Peyer's patch (tissue), 4 donors: ENCODE data around the gene ZKSCAN2.
A peak's percentile ranks its signal among the peaks of the same experiment; 100 is the strongest.

Experiments
- POLR2A ChIP-seq, 2 donors: fragments of 450-650 bp; IDR thresholded peaks; one replicate each; pipeline ENCODE4 v1.5.1; 2017; ENCODE audit warnings: antibody characterized with exemption in 2 of 2, mild to moderate bottlenecking in 2 of 2, moderate library complexity in 2 of 2
- TF ChIP-seq, protein P1 (sequence below), 6 experiments: fragments of 450-650 bp in 4 of 6; fragments of 200-600 bp in 2 of 6; sonication (generic) in 1 of 6; IDR thresholded peaks; one replicate each; pipeline ENCODE4 v1.5.1; 2017 to 2019; ENCODE audit warnings: antibody characterized with exemption in 6 of 6, mild to moderate bottlenecking in 3 of 6, moderate library complexity in 1 of 6

DNA sequence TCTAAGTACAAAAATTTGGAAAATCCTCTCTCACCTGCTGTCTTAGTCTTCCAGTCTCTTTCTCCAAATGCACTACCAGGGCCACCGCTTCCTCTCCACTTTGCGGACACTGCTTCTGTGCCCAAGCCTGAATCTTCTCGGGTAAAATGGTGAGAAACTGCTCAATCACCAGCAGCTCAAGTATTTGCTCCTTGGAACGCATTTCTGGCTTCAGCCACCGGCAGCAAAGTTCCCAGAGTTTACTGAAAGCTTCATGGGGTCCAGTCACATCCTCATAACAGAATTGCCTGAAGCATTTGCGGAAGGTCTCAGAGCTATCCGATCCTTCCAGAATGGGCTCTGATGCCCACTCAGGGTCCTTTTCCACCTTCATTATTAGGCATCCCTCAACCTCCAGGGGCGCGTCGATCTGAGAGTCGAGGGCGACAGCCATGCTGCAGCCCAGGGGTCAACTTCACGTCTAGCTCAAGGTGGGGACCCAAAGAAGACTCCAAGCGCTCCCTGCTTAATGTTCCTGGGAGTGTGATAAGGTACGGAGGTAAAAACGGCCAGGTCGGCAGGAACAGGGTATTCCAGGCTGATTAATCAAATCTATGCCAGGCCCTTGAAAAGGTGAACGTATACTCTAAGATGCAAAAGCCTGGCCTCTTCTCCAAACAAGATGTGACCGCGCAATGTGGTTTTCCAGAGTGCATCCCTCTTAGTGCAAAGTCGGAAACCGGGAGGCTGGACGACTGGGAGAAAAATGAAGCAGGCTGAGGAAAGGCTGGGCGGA, 763 bp downstream of the ZKSCAN2 start:
- TF ChIP-seq, protein P1, sequence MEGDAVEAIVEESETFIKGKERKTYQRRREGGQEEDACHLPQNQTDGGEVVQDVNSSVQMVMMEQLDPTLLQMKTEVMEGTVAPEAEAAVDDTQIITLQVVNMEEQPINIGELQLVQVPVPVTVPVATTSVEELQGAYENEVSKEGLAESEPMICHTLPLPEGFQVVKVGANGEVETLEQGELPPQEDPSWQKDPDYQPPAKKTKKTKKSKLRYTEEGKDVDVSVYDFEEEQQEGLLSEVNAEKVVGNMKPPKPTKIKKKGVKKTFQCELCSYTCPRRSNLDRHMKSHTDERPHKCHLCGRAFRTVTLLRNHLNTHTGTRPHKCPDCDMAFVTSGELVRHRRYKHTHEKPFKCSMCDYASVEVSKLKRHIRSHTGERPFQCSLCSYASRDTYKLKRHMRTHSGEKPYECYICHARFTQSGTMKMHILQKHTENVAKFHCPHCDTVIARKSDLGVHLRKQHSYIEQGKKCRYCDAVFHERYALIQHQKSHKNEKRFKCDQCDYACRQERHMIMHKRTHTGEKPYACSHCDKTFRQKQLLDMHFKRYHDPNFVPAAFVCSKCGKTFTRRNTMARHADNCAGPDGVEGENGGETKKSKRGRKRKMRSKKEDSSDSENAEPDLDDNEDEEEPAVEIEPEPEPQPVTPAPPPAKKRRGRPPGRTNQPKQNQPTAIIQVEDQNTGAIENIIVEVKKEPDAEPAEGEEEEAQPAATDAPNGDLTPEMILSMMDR (IDR thresholded peaks at IDR 0.05), result peak in 1 of 6 experiments; percentile 13
- TF ChIP-seq POLR2A (IDR thresholded peaks at IDR 0.05), result no peak
